ENCODE results near the gene PHACTR3. TPM values are rescaled to one million over a fixed set of nuclear protein-coding genes. Genes with fewer than 3 reads are reported as not detected.
A peak's percentile ranks its signal among the peaks of the same experiment; 100 is the strongest.

Gene PHACTR3
- not detected for total RNA-seq (2021; ENCODE audit: unreplicated experiment)
- not detected in 2 replicates for polyA plus RNA-seq (2012)
- percentile 2 among the genes with signal in this experiment for Bru-seq, nascent RNA
- percentile 6 among the genes with signal in this experiment for BruChase-seq, experiment 1, labeled RNA remaining after a 6-hour chase
- percentile 8 among the genes with signal in this experiment for BruChase-seq, experiment 2, labeled RNA remaining after a 2-hour chase
- long read RNA-seq: 0 reads

- POLR2A ChIA-PET: no interaction called here
Observed at GRCh38 chr20:59603781-59604541, at the start of gene PHACTR3. Gene PHACTR3 (plus strand): TSS chr20:59604540. CDS start chr20:59605015, 475 bp downstream.

More at GRCh38 chr20:59603781-59604541, at the start of gene PHACTR3:
- intact Hi-C loops (cut with micrococcal nuclease): no loop called here
- DNase-seq (ENCODE audit: low read depth, low spot score) (no peak), ATAC-seq (no peak)
- Histone ChIP-seq H4K20me1 (ENCODE audit: insufficient read depth) (no peaks in the 10 kb centered on the region), H3K9me2 (ENCODE audit: insufficient read depth) (no peaks in the 10 kb centered on the region), H3K27me3 (ENCODE audit: insufficient read depth, low read length) (peaks cover 59% of the 10 kb centered on the region), H3K4me3 (replicated peaks in 1 of 2; ENCODE audit: low read depth in 1 of 2, low read length in 2 of 2) (no peak within 1 kb of the TSS), H3K9me3 (ENCODE audit: control insufficient read depth in 1 of 2, insufficient read depth in 1 of 2, low read depth in 1 of 2, low read length in 2 of 2) (no peaks in the 10 kb centered on the region), H3K79me2 (ENCODE audit: insufficient read depth, low read length) (no peaks in the 10 kb centered on the region), H3K27ac (ENCODE audit: low read depth, low read length) (no peak within 1 kb of the TSS), H2AFZ (ENCODE audit: low read depth, low read length, poor library complexity, severe bottlenecking) (no peak within 1 kb of the TSS), H3K36me3 (ENCODE audit: control insufficient read depth in 1 of 2, insufficient read depth in 2 of 2, low read length in 2 of 2) (no peaks in the 10 kb centered on the region), H3K9ac (ENCODE audit: low read length) (no peak within 1 kb of the TSS), H3K4me2 (ENCODE audit: low read length) (no peak within 1 kb of the TSS), H3K4me1 (ENCODE audit: control insufficient read depth in 1 of 2, insufficient read depth in 2 of 2, low read length in 2 of 2) (no peaks in the 10 kb centered on the region)
- CTCF ChIA-PET: no interaction called here
- RAD21 ChIA-PET (ENCODE audit: low non-redundant PET in 1 of 2, low total read pairs in 2 of 2, uncharacterized antibody in 2 of 2, unreplicated experiment in 2 of 2): no interaction called here
- no TSS peak for BruUV-seq (replicated peaks)
- TF ChIP-seq ELF1 (IDR thresholded peaks at IDR 0.05; ENCODE audit: borderline replicate concordance, low read depth): no peak
- TF ChIP-seq SP1 (IDR thresholded peaks at IDR 0.05; ENCODE audit: low read depth): no peak
- no peak for TF ChIP-seq CTCF (IDR thresholded peaks at IDR 0.05 in 2 of 3, conservative IDR thresholded peaks at IDR 0.05 in 1 of 3; ENCODE audit: borderline replicate concordance in 1 of 3, insufficient read depth in 1 of 3, low read depth in 2 of 3, low read length in 2 of 3)
- no peak for TF ChIP-seq ZBTB33 (IDR thresholded peaks at IDR 0.05; ENCODE audit: extremely low read depth, insufficient replicate concordance, low read length)
- no peak for TF ChIP-seq EZH2phosphoT487 (IDR thresholded peaks at IDR 0.05; ENCODE audit: borderline replicate concordance)
- no peak for TF ChIP-seq CEBPB (IDR thresholded peaks at IDR 0.05; ENCODE audit: low read depth)
- no peak for TF ChIP-seq POLR2AphosphoS5 (IDR thresholded peaks at IDR 0.05; ENCODE audit: low read depth, low read length)
- TF ChIP-seq EGR1 (IDR thresholded peaks at IDR 0.05; ENCODE audit: low read depth): no peak
- TF ChIP-seq SRF (IDR thresholded peaks at IDR 0.05; ENCODE audit: low read depth): no peak
- TF ChIP-seq POLR2A (IDR thresholded peaks at IDR 0.05; ENCODE audit: borderline replicate concordance, extremely low read depth, insufficient read depth, insufficient read length): no peak
- TF ChIP-seq MAX (IDR thresholded peaks at IDR 0.05): no peak
- no peak for TF ChIP-seq FOSL1 (IDR thresholded peaks at IDR 0.05; ENCODE audit: low read depth)
- no peak for TF ChIP-seq ZFX (IDR thresholded peaks at IDR 0.05)

Measured in HCT116 (cell line).